Sigmoid colon (tissue), 7 donors: ENCODE results near the gene FICD. TPM values are rescaled to one million over a fixed set of nuclear protein-coding genes. Genes with fewer than 3 reads are reported as not detected.

Experiments
- DNase-seq: peaks from one replicate; pipeline ENCODE4 v3.0.0-alpha.2; 2019
- H3K27ac ChIP-seq, 4 donors: fragments of 200-600 bp; sonication (generic); one replicate each; pipeline ENCODE4 v1.5.1; 2016 to 2019; ENCODE audit warnings: mild to moderate bottlenecking in 1 of 4
- H3K27me3 ChIP-seq, 3 donors: fragments of 200-600 bp; sonication (generic); one replicate each; pipeline ENCODE4 v1.5.1; 2019; ENCODE audit warnings: mild to moderate bottlenecking in 1 of 3
- H3K36me3 ChIP-seq, 4 donors: fragments of 200-600 bp; sonication (generic); one replicate each; pipeline ENCODE4 v1.5.1; 2016 to 2019
- H3K4me1 ChIP-seq, 4 donors: fragments of 200-600 bp; sonication (generic); one replicate each; pipeline ENCODE4 v1.5.1; 2017 to 2019
- H3K4me3 ChIP-seq, 4 donors: fragments of 200-600 bp; sonication (generic); one replicate each; pipeline ENCODE4 v1.5.1; 2017 to 2019; ENCODE audit warnings: mild to moderate bottlenecking in 2 of 4, moderate library complexity in 1 of 4
- H3K9me3 ChIP-seq, 4 donors: fragments of 200-600 bp in 3 of 4; sonication (generic) in 3 of 4; one replicate each; pipeline versions ENCODE4 v1.5.1 to v1.6.1; 2013 to 2019
- CTCF ChIP-seq, 4 experiments: fragments of 450-650 bp in 3 of 4; fragments of 200-600 bp in 1 of 4; IDR thresholded peaks; one replicate each; pipeline ENCODE4 v1.5.1; 2016 to 2019; ENCODE audit warnings: antibody characterized with exemption in 4 of 4, mild to moderate bottlenecking in 3 of 4, moderate library complexity in 2 of 4
- EP300 ChIP-seq, 4 donors: sonication (generic); formaldehyde crosslinking; IDR thresholded peaks; one replicate each; pipeline ENCODE4 v1.6.1; 2017; ENCODE audit warnings: antibody characterized with exemption in 4 of 4
- POLR2A ChIP-seq, 2 donors: fragments of 450-650 bp; IDR thresholded peaks; one replicate each; pipeline ENCODE4 v1.6.1; 2016; ENCODE audit warnings: antibody characterized with exemption in 2 of 2, mild to moderate bottlenecking in 2 of 2, moderate library complexity in 2 of 2
- POLR2AphosphoS5 ChIP-seq, 4 donors: sonication (generic); formaldehyde crosslinking; IDR thresholded peaks; one replicate each; pipeline ENCODE4 v1.6.1; 2017; ENCODE audit warnings: antibody characterized with exemption in 4 of 4
- WGBS, 2 donors: extraction: QIAGEN DNeasy Blood & Tissue Kit; methylation state at CpG; one replicate each; pipeline ENCODE4 v1.1.7; 2013; 5-methylcytosine and 5-hydroxymethylcytosine counted together
- intact Hi-C: fragments of 100-400 bp; cut with DNase I; formaldehyde crosslinking; loops from one replicate; pipeline ENCODE4 v1.15.1; 2023
- polyA plus RNA-seq, 3 donors: library from polyadenylated mRNA; stranded (reverse); fragments of 200-250 nt; gene quantifications; one replicate each; pipeline ENCODE4 v1.2.3, GENCODE V29; 2013
- total RNA-seq, 4 donors: library from RNA; depleted of rRNA; stranded (reverse); fragments of >200 nt; gene quantifications; one replicate each; pipeline ENCODE4 v1.1.0, GENCODE V29; 2016
- donor health status: healthy with polysubstance abuse.
- donor health status: Bipolar disorder and iron deficiency.
- donor health status: healthy.

Gene FICD
- total and polyA plus RNA-seq, 7 donors: 1.2 to 5.4 (median 3.2) TPM; not detected in 1

DNA sequence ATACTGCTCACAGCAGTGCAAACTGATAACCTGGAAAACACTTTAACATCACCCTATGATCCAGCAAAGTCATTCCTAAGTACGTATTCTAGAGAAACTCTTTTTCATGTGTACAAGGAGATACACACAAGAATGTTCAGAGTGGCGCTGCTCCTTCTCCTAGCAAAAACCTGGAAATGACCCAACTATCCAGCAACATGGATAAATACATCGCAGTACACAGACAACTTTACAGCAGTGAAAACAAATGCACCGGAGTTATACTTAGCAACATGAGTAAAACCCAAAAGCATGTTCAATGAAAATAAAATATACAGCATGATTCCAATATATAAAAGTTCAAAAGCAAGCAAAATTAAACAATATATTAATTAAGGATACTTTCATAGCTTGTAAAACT lies 27.2 kb downstream of the FICD start:
- intact Hi-C loops: no loop called here
- 89 to 91% methylated on average over 4 of the region's 4 CpGs for WGBS, 2 donors
- no peak overlapping the region for H3K4me3 ChIP-seq
- no peaks in the 10 kb centered on the region for H3K9me3 ChIP-seq
- peaks cover 9 to 72% (median 32%) of the 10 kb centered on the region in 4 donors for H3K36me3 ChIP-seq
- peak overlapping the region in 1 of 4 donors; percentile 55 for H3K27ac ChIP-seq
- no peaks in the 10 kb centered on the region for H3K27me3 ChIP-seq
- no peak for DNase-seq
- TF ChIP-seq CTCF (IDR thresholded peaks at IDR 0.05): no peak
- no peak for TF ChIP-seq EP300 (IDR thresholded peaks at IDR 0.05)
- TF ChIP-seq POLR2AphosphoS5 (IDR thresholded peaks at IDR 0.05): no peak
- TF ChIP-seq POLR2A (IDR thresholded peaks at IDR 0.05): no peak
- H3K4me1 ChIP-seq: peaks cover 0 to 12% (median 8%) of the 10 kb centered on the region in 4 donors

GRCh38 chr12:108543652-108544051 lies 28.6 kb downstream of the FICD start:
- H3K4me3 ChIP-seq: no peak overlapping the region
- WGBS, 2 donors: 87 to 93% methylated on average over 3 of the region's 3 CpGs
- no peaks in the 10 kb centered on the region for H3K27me3 ChIP-seq
- H3K4me1 ChIP-seq: peaks cover 0 to 22% (median 8%) of the 10 kb centered on the region in 4 donors
- no peak for DNase-seq
- no peaks in the 10 kb centered on the region for H3K9me3 ChIP-seq
- intact Hi-C loops: no loop called here
- no peak overlapping the region for H3K27ac ChIP-seq
- peaks cover 6 to 73% (median 30%) of the 10 kb centered on the region in 4 donors for H3K36me3 ChIP-seq
- no peak for TF ChIP-seq CTCF (IDR thresholded peaks at IDR 0.05)
- TF ChIP-seq EP300 (IDR thresholded peaks at IDR 0.05): no peak
- TF ChIP-seq POLR2AphosphoS5 (IDR thresholded peaks at IDR 0.05): no peak
- TF ChIP-seq POLR2A (IDR thresholded peaks at IDR 0.05): no peak

- TF ChIP-seq POLR2AphosphoS5 (IDR thresholded peaks at IDR 0.05) (no peak), EP300 (IDR thresholded peaks at IDR 0.05) (no peak), POLR2A (IDR thresholded peaks at IDR 0.05) (no peak), CTCF (IDR thresholded peaks at IDR 0.05) (no peak)
- H3K36me3 ChIP-seq: peaks cover 6 to 59% (median 30%) of the 10 kb centered on the region in 4 donors
- 82 to 86% methylated on average over 9 of the region's 9 CpGs for WGBS, 2 donors
- peaks cover 0 to 41% (median 10%) of the 10 kb centered on the region in 4 donors for H3K4me1 ChIP-seq
- no peaks in the 10 kb centered on the region for H3K27me3 ChIP-seq
- no peak for DNase-seq
- H3K9me3 ChIP-seq: no peaks in the 10 kb centered on the region
- H3K27ac ChIP-seq: peak overlapping the region in 1 of 4 donors; percentile 13
- no peak overlapping the region for H3K4me3 ChIP-seq
- intact Hi-C loops: no loop called here
Measured at GRCh38 chr12:108547686-108548085, 32.6 kb downstream of the FICD start.

DNA sequence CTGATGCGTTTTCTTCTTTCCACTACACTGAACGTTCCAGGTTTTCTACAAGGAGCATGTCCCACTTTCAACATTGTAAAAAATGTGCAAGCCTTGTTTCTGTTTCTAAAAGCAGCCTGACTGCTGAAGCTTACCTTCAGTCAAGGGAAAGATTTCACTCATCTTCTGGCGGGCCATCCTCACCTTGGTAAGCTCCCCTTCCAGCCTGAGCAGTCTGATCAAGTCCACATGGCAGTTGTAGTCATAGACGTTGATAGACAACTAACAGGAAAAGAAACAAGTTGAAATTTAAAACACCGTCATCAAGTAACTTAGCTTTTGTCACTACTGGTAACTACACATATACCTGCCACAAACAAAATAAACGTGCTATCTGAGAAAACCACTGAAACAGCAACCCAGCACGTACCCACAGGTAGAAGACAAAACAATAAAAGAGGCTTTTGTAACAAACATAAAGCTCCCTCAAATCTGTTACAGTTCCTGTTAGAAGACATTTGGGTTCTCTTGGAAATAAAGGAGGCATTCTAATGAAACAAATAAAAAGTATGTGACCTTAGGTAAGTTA lies 34.0 kb downstream of the FICD start:
- Histone ChIP-seq H3K9me3 (no peaks in the 10 kb centered on the region), H3K36me3 (peaks cover 5 to 46% (median 24%) of the 10 kb centered on the region in 4 donors), H3K4me3 (no peak overlapping the region), H3K27ac (no peak overlapping the region), H3K27me3 (no peaks in the 10 kb centered on the region), H3K4me1 (peaks cover 0 to 39% (median 9%) of the 10 kb centered on the region in 4 donors)
- intact Hi-C loops: no loop called here
- DNase-seq: no peak
- WGBS, 2 donors: 64 to 69% methylated on average over 7 of the region's 7 CpGs
- TF ChIP-seq POLR2AphosphoS5 (IDR thresholded peaks at IDR 0.05) (no peak), EP300 (IDR thresholded peaks at IDR 0.05) (no peak), POLR2A (IDR thresholded peaks at IDR 0.05) (no peak), CTCF (IDR thresholded peaks at IDR 0.05) (no peak)

DNA sequence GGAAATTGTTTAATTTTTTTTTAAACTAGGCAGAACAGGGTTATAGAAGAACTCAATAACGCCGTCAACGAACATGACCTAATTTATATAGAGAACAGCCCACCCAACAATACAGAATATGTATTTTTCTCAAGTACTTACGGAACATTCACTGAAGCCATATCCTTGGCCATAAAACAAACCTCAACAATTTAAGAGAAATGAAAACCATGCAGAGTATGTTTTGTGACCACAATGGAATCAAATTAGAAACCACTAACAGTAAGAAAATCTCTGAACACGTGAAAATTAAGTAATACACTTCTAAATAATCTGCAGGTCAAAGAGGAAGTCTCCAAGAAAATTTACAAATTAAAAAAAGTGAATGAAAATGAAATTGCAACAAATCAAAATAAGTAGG lies 36.5 kb downstream of the FICD start:
- H3K27me3 ChIP-seq: no peaks in the 10 kb centered on the region
- WGBS, 2 donors: 68 to 77% methylated on average over 5 of the region's 5 CpGs
- intact Hi-C loops: no loop called here
- peaks cover 0 to 63% (median 14%) of the 10 kb centered on the region in 4 donors for H3K4me1 ChIP-seq
- no peak for DNase-seq
- no peak for TF ChIP-seq POLR2A (IDR thresholded peaks at IDR 0.05)
- no peak for TF ChIP-seq CTCF (IDR thresholded peaks at IDR 0.05)
- no peak for TF ChIP-seq POLR2AphosphoS5 (IDR thresholded peaks at IDR 0.05)
- TF ChIP-seq EP300 (IDR thresholded peaks at IDR 0.05): no peak
- H3K27ac ChIP-seq: no peak overlapping the region
- peaks cover 0 to 28% (median 13%) of the 10 kb centered on the region in 4 donors for H3K36me3 ChIP-seq
- H3K4me3 ChIP-seq: no peak overlapping the region
- H3K9me3 ChIP-seq: no peaks in the 10 kb centered on the region
